ENCODE measurements around the gene CD55.
A peak's percentile ranks its signal among the peaks of the same experiment; 100 is the strongest.
"Not testable (repeated sequence)": the region's sequence is repeated elsewhere in the genome, so short reads cannot be mapped to it uniquely, and the experiment has no call there.

CD55 gene

DNA sequence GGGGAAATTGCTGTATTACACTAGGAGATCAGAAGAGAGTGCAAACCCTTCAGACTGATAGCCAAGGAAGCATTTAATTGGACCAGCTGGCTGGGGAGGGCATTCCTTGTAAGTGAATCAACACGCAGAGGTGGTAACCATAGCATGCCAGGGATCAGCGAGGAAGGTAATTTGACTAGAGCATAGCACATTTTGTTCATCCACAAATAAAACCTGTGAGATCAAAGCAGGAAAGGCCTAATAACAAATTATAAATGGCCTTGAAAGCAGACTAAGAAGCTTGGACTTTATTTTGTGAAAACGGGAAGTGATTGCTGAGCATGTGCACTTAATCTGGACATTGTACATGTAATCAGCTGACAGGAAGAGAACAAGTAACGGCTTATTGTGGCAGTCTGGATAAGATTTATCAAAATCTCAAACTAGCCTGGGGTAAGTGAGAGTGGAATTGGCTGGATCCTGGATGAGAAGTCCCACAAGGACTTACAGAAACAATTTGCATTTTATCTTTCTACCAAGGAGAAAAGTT is 11.7 kb upstream of the CD55 start:
- no peak overlapping the region for H3K27ac Mint-ChIP-seq (ENCODE audit: low read depth)

DNA sequence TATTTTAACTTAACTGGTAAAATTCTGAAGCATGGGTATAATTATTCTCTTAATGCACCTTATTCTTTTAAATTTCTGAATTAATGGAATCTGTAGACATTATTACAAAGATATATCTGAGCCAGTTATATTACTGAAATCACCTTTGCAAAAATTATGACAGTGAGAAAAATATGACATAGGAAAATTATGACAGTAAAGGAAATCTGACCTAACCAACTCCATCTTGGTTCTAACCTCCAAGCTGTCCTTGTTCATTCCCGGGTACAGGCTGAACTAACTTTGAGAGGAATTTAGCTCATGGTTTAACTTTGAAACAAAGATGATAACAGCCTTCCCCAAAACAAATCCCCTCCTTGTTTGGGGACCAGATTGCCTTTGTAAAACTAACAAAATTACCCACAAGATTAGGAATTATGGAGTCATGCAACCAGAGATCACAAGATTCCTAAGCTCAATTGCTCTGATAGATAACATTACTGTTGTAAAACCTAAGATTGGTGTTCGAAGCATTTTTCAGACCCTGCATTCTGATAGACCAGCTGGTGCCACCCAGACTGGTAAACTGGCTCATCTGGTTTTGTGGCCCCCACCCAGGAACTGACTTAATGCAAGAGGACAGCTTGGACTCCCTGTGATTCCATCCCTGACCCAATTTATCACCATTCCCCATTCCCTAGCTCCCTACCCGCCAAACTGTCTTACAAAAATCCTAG is 9.4 kb upstream of the CD55 start:
- Mint-ChIP-seq H3K4me1 (no peaks in the 10 kb centered on the region), H3K27ac (ENCODE audit: low read depth) (no peak overlapping the region), H3K27me3 (peaks cover 6% of the 10 kb centered on the region), H3K4me3 (no peak overlapping the region), H3K36me3 (ENCODE audit: insufficient read depth) (peaks cover 2% of the 10 kb centered on the region), H3K9me3 (no peaks in the 10 kb centered on the region)
- ATAC-seq (replicated peaks; ENCODE audit: extremely low read depth, poor library complexity, severe bottlenecking) (no peak), DNase-seq (ENCODE audit: low spot score in 2 of 2) (no peak)

More for the DNA sequence above, 11.7 kb upstream of the CD55 start:
- peaks cover 2% of the 10 kb centered on the region for H3K36me3 Mint-ChIP-seq (ENCODE audit: insufficient read depth)
- ATAC-seq (replicated peaks; ENCODE audit: extremely low read depth, poor library complexity, severe bottlenecking), result no peak
- peaks cover 14% of the 10 kb centered on the region for H3K27me3 Mint-ChIP-seq
- H3K4me1 Mint-ChIP-seq, result no peaks in the 10 kb centered on the region
- H3K4me3 Mint-ChIP-seq, result no peak overlapping the region
- no peak for DNase-seq (ENCODE audit: low spot score in 2 of 2)
- H3K9me3 Mint-ChIP-seq, result no peaks in the 10 kb centered on the region

DNA sequence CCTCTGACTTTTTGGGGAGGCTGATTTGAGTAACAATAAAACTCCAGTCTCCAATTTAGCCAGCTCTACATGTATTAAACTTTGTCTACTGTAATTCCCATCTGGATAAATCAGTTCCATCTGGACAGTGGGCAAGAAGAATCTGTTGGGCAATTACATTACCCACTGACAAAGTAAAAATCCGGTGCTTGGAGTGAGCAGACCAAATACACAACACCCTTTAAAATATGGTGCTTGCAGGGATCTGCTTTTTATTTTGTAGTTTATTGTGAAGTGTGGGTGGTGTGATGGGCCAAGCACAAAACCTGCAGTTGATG is 8.9 kb upstream of the CD55 start:
- no peaks in the 10 kb centered on the region for H3K4me1 Mint-ChIP-seq
- no peak for DNase-seq (ENCODE audit: low spot score in 2 of 2)
- no peaks in the 10 kb centered on the region for H3K36me3 Mint-ChIP-seq (ENCODE audit: insufficient read depth)
- H3K27me3 Mint-ChIP-seq, result peaks cover 1% of the 10 kb centered on the region
- no peak overlapping the region for H3K4me3 Mint-ChIP-seq
- H3K27ac Mint-ChIP-seq (ENCODE audit: low read depth), result no peak overlapping the region
- no peaks in the 10 kb centered on the region for H3K9me3 Mint-ChIP-seq
- no peak for ATAC-seq (replicated peaks; ENCODE audit: extremely low read depth, poor library complexity, severe bottlenecking)

DNA sequence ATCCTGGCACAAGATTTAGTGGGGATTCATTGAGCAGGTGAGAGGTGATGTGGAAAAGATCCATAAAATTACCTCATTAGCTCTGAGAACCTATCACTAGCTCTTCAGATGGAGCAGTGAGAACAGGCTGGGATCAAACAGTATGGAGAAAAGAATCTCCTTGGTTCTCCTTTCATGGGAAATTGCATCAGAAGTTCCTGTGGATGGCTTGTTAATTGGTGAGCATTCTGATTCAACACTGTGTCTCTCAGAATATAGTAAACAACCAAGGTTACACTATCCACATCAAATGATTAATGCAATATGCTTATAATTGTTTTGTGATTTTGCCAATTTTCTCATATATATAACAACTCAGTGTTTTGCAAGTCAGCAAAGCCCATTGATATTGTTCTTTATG is 8.3 kb upstream of the CD55 start:
- Mint-ChIP-seq H3K4me3 (no peak overlapping the region), H3K4me1 (no peaks in the 10 kb centered on the region), H3K27ac (ENCODE audit: low read depth) (no peak overlapping the region), H3K36me3 (ENCODE audit: insufficient read depth) (no peaks in the 10 kb centered on the region), H3K9me3 (no peaks in the 10 kb centered on the region), H3K27me3 (no peaks in the 10 kb centered on the region)
- DNase-seq (ENCODE audit: low spot score in 2 of 2) (no peak), ATAC-seq (replicated peaks; ENCODE audit: extremely low read depth, poor library complexity, severe bottlenecking) (no peak)

DNA sequence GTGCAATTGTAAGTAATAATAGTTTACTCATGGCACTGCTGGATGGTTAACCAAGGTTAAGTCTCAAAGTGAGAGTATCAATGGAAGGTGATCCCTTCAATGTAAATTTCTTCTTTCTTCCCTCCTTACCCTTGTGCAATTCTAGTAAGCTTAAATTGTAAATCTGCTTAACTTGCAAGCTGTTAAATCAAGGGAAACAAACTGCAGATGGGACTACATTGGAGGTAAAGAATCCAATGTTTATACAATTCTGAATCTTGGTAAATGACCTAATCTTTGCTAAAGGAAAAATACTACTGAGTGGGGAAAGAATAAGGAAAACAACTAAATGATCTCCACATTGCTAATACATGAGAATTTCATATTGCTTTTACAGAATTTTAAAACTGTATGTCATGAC is 6.7 kb upstream of the CD55 start:
- no peaks in the 10 kb centered on the region for H3K9me3 Mint-ChIP-seq
- no peaks in the 10 kb centered on the region for H3K36me3 Mint-ChIP-seq (ENCODE audit: insufficient read depth)
- no peaks in the 10 kb centered on the region for H3K4me1 Mint-ChIP-seq
- H3K27me3 Mint-ChIP-seq, result no peaks in the 10 kb centered on the region
- no peak overlapping the region for H3K27ac Mint-ChIP-seq (ENCODE audit: low read depth)
- H3K4me3 Mint-ChIP-seq, result no peak overlapping the region
- ATAC-seq (replicated peaks; ENCODE audit: extremely low read depth, poor library complexity, severe bottlenecking) (no peak), DNase-seq (ENCODE audit: low spot score in 2 of 2) (no peak)

DNA sequence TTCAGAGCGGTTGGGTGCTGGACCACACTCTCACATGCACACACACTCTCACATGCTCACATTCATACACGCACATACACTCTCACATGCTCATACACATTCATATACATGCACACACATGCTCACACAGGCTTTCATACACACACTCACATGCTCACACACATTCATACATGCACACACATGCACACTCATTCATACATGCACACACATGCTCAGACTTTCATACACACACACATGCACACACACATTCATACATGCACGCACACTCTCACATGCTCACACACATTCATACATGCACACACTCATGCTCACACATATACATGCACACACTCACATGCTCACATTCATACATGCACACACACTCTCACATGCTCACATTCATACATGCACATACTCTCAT is 6.0 kb upstream of the CD55 start:
- H3K27ac Mint-ChIP-seq (ENCODE audit: low read depth), result no peak overlapping the region
- H3K4me3 Mint-ChIP-seq, result no peak overlapping the region
- ATAC-seq (replicated peaks; ENCODE audit: extremely low read depth, poor library complexity, severe bottlenecking), result no peak
- no peaks in the 10 kb centered on the region for H3K27me3 Mint-ChIP-seq
- DNase-seq (ENCODE audit: low spot score in 2 of 2), result no peak
- no peaks in the 10 kb centered on the region for H3K36me3 Mint-ChIP-seq (ENCODE audit: insufficient read depth)
- no peaks in the 10 kb centered on the region for H3K4me1 Mint-ChIP-seq
- H3K9me3 Mint-ChIP-seq, result no peaks in the 10 kb centered on the region

DNA sequence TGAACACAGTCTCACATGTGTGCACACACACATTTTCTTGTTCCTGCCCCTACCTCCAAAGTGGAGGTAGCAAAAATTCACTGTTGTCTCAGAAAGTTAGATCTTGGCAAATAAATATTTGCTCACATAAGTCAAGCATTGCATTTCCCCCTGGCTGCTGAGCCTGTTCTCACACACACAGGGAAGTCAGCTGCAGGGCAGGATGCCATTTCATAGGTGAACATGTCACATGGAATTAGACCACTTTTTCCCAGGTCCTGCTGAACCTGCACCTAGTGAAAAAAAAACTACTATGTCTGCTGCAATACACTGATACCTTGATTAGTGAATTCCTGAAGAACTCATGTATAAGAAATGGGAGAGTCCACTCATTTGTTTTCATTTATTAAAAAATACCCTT is 5.3 kb upstream of the CD55 start:
- Mint-ChIP-seq H3K4me1 (peaks cover 6% of the 10 kb centered on the region), H3K36me3 (ENCODE audit: insufficient read depth) (peaks cover 5% of the 10 kb centered on the region), H3K27me3 (no peaks in the 10 kb centered on the region), H3K4me3 (no peak overlapping the region), H3K27ac (ENCODE audit: low read depth) (no peak overlapping the region), H3K9me3 (no peaks in the 10 kb centered on the region)
- ATAC-seq (replicated peaks; ENCODE audit: extremely low read depth, poor library complexity, severe bottlenecking) (no peak), DNase-seq (ENCODE audit: low spot score in 2 of 2) (no peak)

DNA sequence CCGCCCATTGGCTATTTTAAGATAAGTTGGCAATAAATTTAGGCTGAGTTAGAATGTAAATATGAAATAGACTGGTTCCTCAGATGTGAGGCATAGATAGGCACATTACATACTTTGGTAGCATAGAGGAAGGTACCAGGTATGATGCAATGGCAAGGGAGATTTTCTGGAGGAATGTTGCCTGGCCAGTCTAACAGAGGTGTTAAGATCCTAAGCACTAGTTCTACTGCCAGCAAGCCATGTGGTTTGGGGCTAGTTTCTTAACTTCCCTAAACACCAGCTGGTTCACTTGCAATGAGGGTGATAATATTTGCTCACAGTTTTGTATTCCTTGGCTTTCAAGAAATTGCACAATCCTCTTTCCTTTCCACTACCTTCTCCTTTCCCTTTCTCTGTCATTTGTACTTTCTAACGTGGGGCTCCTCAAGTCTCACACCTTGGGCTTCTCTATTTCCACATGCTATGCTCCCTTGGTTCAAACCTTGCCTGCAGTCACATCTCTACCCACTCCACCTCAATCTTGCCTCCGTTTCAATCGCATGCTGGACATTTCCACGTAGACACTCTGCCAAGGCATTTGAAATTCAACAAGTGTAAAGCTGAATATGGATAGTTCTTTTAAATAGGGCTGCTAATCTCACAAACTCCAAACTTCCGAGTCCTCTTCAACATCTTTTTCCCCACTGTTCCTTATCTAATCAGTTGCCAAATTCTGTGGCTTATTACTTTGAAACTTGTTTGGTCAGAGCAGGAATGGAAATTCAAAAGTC is 4.7 kb upstream of the CD55 start:
- DNase-seq (ENCODE audit: low spot score in 2 of 2) (no peak), ATAC-seq (replicated peaks; ENCODE audit: extremely low read depth, poor library complexity, severe bottlenecking) (no peak)
- Mint-ChIP-seq H3K36me3 (ENCODE audit: insufficient read depth) (peaks cover 12% of the 10 kb centered on the region), H3K4me1 (peaks cover 11% of the 10 kb centered on the region), H3K27ac (ENCODE audit: low read depth) (no peak overlapping the region), H3K9me3 (no peaks in the 10 kb centered on the region), H3K27me3 (no peaks in the 10 kb centered on the region), H3K4me3 (no peak overlapping the region)

DNA sequence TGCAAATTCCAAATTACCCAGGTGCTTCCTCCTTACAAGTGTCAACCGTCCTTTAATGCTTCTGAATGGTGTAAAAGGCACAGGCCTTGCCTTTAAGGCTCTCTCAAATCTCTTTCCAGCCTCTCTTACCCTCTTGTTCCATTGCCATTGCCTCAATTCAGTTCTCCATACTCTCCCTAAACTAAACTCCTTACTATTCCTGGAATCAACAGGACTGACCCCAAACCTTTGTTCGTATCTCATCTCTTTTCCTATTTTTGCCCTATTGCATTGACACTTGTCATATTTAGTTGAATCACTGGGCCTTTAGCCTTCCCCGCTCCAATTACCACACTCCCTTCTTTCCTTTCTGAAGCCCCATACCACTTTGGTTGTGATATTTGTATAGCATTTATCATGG is 3.9 kb upstream of the CD55 start:
- Mint-ChIP-seq H3K27me3 (no peaks in the 10 kb centered on the region), H3K4me1 (peaks cover 11% of the 10 kb centered on the region), H3K9me3 (no peaks in the 10 kb centered on the region), H3K27ac (ENCODE audit: low read depth) (no peak overlapping the region), H3K36me3 (ENCODE audit: insufficient read depth) (peaks cover 17% of the 10 kb centered on the region), H3K4me3 (no peak overlapping the region)
- ATAC-seq (replicated peaks; ENCODE audit: extremely low read depth, poor library complexity, severe bottlenecking) (no peak), DNase-seq (ENCODE audit: low spot score in 2 of 2) (no peak)

DNA sequence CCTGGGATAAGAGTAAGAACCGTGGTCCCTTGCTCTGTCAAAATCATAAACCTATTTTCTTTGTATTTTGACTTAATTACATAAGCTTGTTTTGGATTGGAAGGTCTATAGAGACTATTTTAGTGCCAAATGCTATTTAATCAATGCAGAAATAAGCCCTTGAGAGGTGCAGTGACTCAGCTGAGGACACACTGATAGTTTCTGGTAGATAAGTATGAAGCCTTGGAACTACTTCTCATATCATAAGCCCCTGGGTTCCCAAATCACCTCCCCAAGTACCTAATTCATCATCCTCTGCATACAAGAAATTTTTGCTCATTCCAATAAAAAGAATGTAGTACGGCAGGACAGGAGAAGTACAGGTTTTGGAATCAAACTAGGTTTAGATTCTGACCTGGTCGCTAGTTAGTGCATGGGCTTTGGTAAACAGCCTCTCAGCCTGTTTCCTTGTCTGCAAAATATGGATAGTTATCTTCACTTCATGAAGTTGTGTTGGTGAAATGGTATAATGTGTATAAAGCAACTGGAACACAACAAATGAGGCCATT is 3.3 kb upstream of the CD55 start:
- Mint-ChIP-seq H3K36me3 (ENCODE audit: insufficient read depth) (peaks cover 19% of the 10 kb centered on the region), H3K27me3 (no peaks in the 10 kb centered on the region), H3K4me1 (peaks cover 11% of the 10 kb centered on the region), H3K4me3 (no peak overlapping the region), H3K27ac (ENCODE audit: low read depth) (no peak overlapping the region), H3K9me3 (no peaks in the 10 kb centered on the region)
- ATAC-seq (replicated peaks; ENCODE audit: extremely low read depth, poor library complexity, severe bottlenecking), result no peak
- no peak for DNase-seq (ENCODE audit: low spot score in 2 of 2)

DNA sequence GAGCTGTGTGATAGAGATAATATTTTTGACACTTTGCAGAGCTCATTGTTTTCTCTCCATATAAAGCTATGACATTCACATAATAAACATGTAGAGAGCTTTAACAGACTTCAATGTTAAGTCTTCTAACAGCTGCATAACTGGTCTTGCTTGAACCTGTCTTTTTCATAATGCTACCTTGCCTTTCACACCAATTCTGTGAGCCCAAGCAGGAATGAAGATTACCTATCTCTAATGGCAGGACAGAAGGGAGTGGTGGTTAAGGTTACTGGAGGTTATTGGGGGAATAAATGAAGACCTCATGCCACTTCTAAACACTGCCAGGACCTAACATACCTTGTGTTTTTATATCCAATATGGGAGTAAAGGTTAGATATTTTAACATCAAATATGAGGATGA is 2.3 kb upstream of the CD55 start:
- Mint-ChIP-seq H3K9me3 (no peaks in the 10 kb centered on the region), H3K27ac (ENCODE audit: low read depth) (no peak overlapping the region), H3K36me3 (ENCODE audit: insufficient read depth) (peaks cover 22% of the 10 kb centered on the region), H3K27me3 (no peaks in the 10 kb centered on the region), H3K4me1 (peaks cover 17% of the 10 kb centered on the region), H3K4me3 (no peak overlapping the region)
- no peak for DNase-seq (ENCODE audit: low spot score in 2 of 2)
- no peak for ATAC-seq (replicated peaks; ENCODE audit: extremely low read depth, poor library complexity, severe bottlenecking)

DNA sequence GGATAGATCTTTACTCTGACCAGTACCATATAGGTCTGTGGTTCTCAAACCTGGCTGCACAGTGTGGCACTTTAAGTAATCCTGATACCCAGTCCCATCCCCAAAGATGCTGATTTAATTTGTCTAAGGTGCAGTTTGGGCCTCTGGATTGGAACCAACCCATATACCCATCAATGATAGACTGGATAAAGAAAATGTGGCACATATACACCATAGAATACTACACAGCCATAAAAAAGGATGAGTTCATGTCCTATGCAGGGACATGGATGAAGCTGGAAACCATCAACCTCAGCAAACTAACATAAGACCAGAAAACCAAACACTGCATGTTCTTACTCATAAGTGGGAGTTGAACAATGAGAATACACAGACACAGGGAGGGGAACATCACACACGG is 1.4 kb upstream of the CD55 start:
- Mint-ChIP-seq H3K36me3 (ENCODE audit: insufficient read depth) (peaks cover 24% of the 10 kb centered on the region), H3K4me3 (peak overlapping the region; percentile 14), H3K4me1 (peaks cover 17% of the 10 kb centered on the region)
- not testable (repeated sequence) for H3K27me3 Mint-ChIP-seq; DNase-seq (ENCODE audit: low spot score in 2 of 2); ATAC-seq (replicated peaks; ENCODE audit: extremely low read depth, poor library complexity, severe bottlenecking); H3K27ac Mint-ChIP-seq (ENCODE audit: low read depth); H3K9me3 Mint-ChIP-seq

All from central memory CD8-positive, alpha-beta T cell (primary cell).